Stimulated activated CD8-positive, alpha-beta memory T cell treated with anti-CD3 and anti-CD28 coated beads, Interleukin-7, amount 100 ng/mL, for 1 hour (primary cell): ENCODE results near the gene CERK.

Experiments used
- DNase-seq, 2 donors: peaks; one replicate each; pipeline ENCODE4 v3.0.0-alpha.2; 2020; ENCODE audit warnings: low read depth in 2 of 2

The CERK gene

GRCh38 chr22:46731246-46732040, 6.6 kb downstream of the CERK start:
- no peak for DNase-seq

GRCh38 chr22:46730568-46731245, 7.3 kb downstream of the CERK start:
- no peak for DNase-seq

- no peak for DNase-seq
These were observed 9.6 kb downstream of the CERK start for GRCh38 chr22:46728470-46728869.

- no peak for DNase-seq
These were observed 10.2 kb downstream of the CERK start for GRCh38 chr22:46727813-46728364.

GRCh38 chr22:46726986-46727317, 11.1 kb downstream of the CERK start:
- no peak for DNase-seq

GRCh38 chr22:46726066-46726985, 11.7 kb downstream of the CERK start:
- no peak for DNase-seq

- no peak for DNase-seq
These were observed 13.0 kb downstream of the CERK start for GRCh38 chr22:46725096-46725495.

- DNase-seq, result no peak
These were observed 14.2 kb downstream of the CERK start for GRCh38 chr22:46723882-46724281.

- DNase-seq, result no peak
These were observed 16.5 kb downstream of the CERK start for GRCh38 chr22:46721501-46722085.

- no peak for DNase-seq
These were observed 18.1 kb downstream of the CERK start for GRCh38 chr22:46719921-46720320.

GRCh38 chr22:46714550-46714949, 23.5 kb downstream of the CERK start:
- no peak for DNase-seq

GRCh38 chr22:46712288-46712687, 25.8 kb downstream of the CERK start:
- DNase-seq, result no peak

- DNase-seq, result no peak
These were observed 27.2 kb downstream of the CERK start for GRCh38 chr22:46710806-46711205.

- no peak for DNase-seq
These were observed 29.2 kb downstream of the CERK start for GRCh38 chr22:46708766-46709330.

GRCh38 chr22:46707827-46708570, 30.1 kb downstream of the CERK start:
- DNase-seq, result no peak

GRCh38 chr22:46707305-46707704, 30.7 kb downstream of the CERK start:
- DNase-seq, result no peak

GRCh38 chr22:46706060-46706459, 32.0 kb downstream of the CERK start:
- DNase-seq, result no peak

GRCh38 chr22:46703996-46704370, 34.1 kb downstream of the CERK start:
- no peak for DNase-seq

- DNase-seq, result no peak
These were observed 34.7 kb downstream of the CERK start for GRCh38 chr22:46703171-46703995.

- no peak for DNase-seq
These were observed 36.8 kb downstream of the CERK start for GRCh38 chr22:46701262-46701661.
